BJ (cell line): ENCODE data around the gene OOSP2. TPM values are rescaled to one million over a fixed set of nuclear protein-coding genes. Genes with fewer than 3 reads are reported as not detected.

ENCODE experiments used
- CTCF ChIA-PET: fragments of 350-600 bp; formaldehyde crosslinking; extraction: SDS; loops from one replicate; lab custom pipeline; 2021; ENCODE audit warnings: antibody characterized with exemption, inconsistent platforms; lab: Yijun Ruan, JAX
- POLR2A ChIA-PET: fragments of 300-600 bp; sonication (Branson Sonifier 250); formaldehyde crosslinking; extraction: SDS; loops from one replicate; lab custom pipeline; 2021; ENCODE audit warnings: antibody characterized with exemption; lab: Charles Lee
- DNase-seq: peaks from one replicate; pipeline ENCODE4 v3.0.0-alpha.2; 2011; ENCODE audit warnings: low read depth
- H3K27me3 ChIP-seq: 2 replicates; pipeline ENCODE4 v1.6.0; 2011; ENCODE audit warnings: low read length; ENCODE audit not compliant: control insufficient read depth, insufficient read depth
- H3K36me3 ChIP-seq: 2 replicates; pipeline ENCODE4 v1.5.1; 2011; ENCODE audit warnings: low read length; ENCODE audit not compliant: control insufficient read depth, insufficient read depth
- H3K4me3 ChIP-seq: 2 replicates; pipeline ENCODE4 v1.5.1; 2011; ENCODE audit warnings: low read depth, mild to moderate bottlenecking, control low read depth, low read length
- polyA plus RNA-seq: library from polyadenylated mRNA; depleted of rRNA; stranded (reverse); fragments of >200 nt; gene quantifications from 2 replicates; pipeline ENCODE4 v1.2.3, GENCODE V29; 2011
- TF ChIP-seq, protein P1 (sequence below): IDR thresholded peaks from 2 replicates; pipeline ENCODE4 v1.5.1; 2011; ENCODE audit warnings: low read depth, mild to moderate bottlenecking, control low read depth, inconsistent platforms, low read length, moderate library complexity; ENCODE audit not compliant: insufficient read depth

Gene OOSP2
- polyA plus RNA-seq, 1 experiment, result not detected

DNA sequence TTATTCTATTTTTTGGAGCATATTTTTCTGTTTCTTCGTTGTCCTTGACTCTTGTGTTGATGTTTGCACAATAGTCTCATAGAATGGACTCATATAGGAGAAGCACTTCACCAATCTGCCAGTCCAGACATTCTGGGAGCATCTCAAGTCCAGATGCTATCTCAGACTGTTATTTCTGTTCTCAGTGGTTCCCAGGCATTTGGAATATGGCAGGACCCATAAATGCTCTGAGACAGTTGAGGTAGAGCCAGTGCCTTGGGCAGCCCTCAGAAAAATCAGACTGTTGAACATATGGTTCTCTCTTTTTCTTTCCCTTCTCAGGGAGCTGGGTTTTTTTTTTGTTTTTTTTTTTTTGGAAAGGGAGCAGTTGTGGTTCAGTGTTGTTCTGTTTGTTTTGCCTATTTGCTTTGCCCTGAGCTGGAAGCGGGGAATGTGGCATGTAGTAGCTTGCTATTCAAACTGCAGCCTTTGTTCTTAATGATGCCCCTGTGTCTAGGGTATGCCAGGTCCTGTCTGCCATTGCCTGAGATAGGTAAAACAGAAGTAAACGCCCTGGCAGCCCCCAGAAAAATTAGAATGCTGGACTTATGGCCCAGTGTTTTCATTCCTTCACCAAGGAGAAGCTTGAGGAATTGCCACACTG lies 44.5 kb downstream of the OOSP2 start:
- TF ChIP-seq, protein P1, sequence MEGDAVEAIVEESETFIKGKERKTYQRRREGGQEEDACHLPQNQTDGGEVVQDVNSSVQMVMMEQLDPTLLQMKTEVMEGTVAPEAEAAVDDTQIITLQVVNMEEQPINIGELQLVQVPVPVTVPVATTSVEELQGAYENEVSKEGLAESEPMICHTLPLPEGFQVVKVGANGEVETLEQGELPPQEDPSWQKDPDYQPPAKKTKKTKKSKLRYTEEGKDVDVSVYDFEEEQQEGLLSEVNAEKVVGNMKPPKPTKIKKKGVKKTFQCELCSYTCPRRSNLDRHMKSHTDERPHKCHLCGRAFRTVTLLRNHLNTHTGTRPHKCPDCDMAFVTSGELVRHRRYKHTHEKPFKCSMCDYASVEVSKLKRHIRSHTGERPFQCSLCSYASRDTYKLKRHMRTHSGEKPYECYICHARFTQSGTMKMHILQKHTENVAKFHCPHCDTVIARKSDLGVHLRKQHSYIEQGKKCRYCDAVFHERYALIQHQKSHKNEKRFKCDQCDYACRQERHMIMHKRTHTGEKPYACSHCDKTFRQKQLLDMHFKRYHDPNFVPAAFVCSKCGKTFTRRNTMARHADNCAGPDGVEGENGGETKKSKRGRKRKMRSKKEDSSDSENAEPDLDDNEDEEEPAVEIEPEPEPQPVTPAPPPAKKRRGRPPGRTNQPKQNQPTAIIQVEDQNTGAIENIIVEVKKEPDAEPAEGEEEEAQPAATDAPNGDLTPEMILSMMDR, result no peak

DNA sequence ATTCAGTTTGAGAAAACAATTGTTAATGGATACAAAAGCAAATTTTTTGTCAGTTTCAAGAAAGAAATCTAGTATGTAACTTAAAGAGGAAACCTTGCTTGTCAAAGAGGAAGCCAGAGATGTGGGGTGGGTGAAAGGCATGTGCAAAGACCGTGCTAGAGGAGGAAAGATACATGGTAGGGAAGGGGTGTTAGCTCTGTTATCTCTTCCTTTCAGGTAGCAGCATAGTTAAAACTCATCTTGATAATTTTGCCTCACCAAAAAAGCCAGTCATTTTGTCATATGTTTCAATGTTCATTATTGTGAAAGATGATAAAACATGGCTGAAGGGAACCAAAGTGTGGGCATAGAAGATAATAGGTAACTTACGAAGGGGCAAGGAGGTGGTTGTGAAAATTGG lies 45.7 kb downstream of the OOSP2 start:
- no peak for DNase-seq
- no peaks in the 10 kb centered on the region for H3K36me3 ChIP-seq
- CTCF ChIA-PET, result no interaction called here
- no peak overlapping the region for H3K4me3 ChIP-seq
- POLR2A ChIA-PET, result no interaction called here
- no peaks in the 10 kb centered on the region for H3K27me3 ChIP-seq
- TF ChIP-seq, protein P1, result no peak

More for the DNA sequence above, 44.5 kb downstream of the OOSP2 start:
- Histone ChIP-seq H3K4me3 (no peak overlapping the region), H3K27me3 (no peaks in the 10 kb centered on the region), H3K36me3 (no peaks in the 10 kb centered on the region)
- no peak for DNase-seq
- ChIA-PET CTCF (no interaction called here), POLR2A (no interaction called here)

DNA sequence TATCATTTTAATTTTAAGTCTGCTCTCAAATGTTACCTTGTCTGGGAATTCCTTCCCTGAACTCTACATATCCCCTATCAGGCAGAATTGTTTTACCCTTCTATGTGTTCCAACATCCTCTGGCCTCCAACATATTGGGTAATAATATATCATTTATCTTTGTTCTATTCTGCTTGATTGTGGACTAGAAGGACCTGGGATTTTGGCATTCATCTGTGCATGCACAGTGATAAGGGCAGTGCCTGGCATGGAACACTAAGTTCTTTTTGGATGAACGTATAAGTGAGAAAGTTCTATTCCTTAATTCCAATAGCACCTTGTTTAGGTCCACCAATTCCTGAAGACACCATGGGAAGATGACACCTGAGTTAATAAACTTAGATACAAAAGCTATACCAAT lies 47.0 kb downstream of the OOSP2 start:
- ChIA-PET CTCF (no interaction called here), POLR2A (no interaction called here)
- TF ChIP-seq, protein P1, result no peak
- H3K4me3 ChIP-seq, result no peak overlapping the region
- H3K36me3 ChIP-seq, result no peaks in the 10 kb centered on the region
- no peaks in the 10 kb centered on the region for H3K27me3 ChIP-seq
- DNase-seq, result no peak

DNA sequence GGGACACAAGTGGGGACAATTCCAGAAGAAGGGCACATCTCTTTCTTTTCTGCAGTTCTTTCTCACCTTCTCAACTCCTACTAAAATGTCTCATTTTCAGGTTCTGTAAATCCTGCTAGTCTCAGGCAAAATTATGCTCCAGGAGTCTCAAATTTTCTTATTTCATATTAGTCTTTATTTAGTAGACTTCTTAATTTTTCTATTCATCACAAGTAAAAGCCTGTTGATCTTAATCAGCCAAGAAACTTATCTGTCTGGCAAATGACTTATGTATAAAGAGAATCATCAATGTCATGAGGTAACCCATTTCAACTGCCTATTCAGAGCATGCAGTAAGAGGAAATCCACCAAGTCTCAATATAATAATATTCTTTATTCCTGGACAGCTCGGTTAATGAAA lies 48.2 kb downstream of the OOSP2 start, which contains the start of gene MS4A2:
Gene MS4A2 (plus strand): TSS at position 301 of the 400 bp plus-strand sequence. CDS start 102 bp downstream, outside the sequence.
- H3K27me3 ChIP-seq, result no peaks in the 10 kb centered on the region
- POLR2A ChIA-PET, result no interaction called here
- no peak within 1 kb of the TSS for H3K4me3 ChIP-seq
- CTCF ChIA-PET, result no interaction called here
- TF ChIP-seq, protein P1, result no peak
- H3K36me3 ChIP-seq, result no peaks in the 10 kb centered on the region
- no peak for DNase-seq

DNA sequence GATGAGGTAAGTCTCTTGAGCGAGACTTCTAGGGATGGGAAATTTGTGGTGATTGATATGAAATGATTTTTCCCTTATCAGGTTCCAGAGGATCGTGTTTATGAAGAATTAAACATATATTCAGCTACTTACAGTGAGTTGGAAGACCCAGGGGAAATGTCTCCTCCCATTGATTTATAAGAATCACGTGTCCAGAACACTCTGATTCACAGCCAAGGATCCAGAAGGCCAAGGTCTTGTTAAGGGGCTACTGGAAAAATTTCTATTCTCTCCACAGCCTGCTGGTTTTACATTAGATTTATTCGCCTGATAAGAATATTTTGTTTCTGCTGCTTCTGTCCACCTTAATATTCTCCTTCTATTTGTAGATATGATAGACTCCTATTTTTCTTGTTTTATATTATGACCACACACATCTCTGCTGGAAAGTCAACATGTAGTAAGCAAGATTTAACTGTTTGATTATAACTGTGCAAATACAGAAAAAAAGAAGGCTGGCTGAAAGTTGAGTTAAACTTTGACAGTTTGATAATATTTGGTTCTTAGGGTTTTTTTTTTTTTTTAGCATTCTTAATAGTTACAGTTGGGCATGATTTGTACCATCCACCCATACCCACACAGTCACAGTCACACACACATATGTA lies 55.4 kb downstream of the OOSP2 start:
- DNase-seq, result no peak
- TF ChIP-seq, protein P1, result no peak
- ChIA-PET CTCF (no interaction called here), POLR2A (no interaction called here)
- Histone ChIP-seq H3K4me3 (no peak overlapping the region), H3K36me3 (no peaks in the 10 kb centered on the region), H3K27me3 (no peaks in the 10 kb centered on the region)
